CD4-positive, alpha-beta T cell treated with Interleukin-21 for 1 hour (primary cell): ENCODE measurements around the gene PC.

ENCODE experiments used
- DNase-seq: peaks from one replicate; pipeline ENCODE4 v3.0.0-alpha.2; 2020

Gene PC

GRCh38 chr11:66851698-66852465 is 106.3 kb downstream of the PC start:
- peak; percentile 25 for DNase-seq

GRCh38 chr11:66851239-66851596 is 107.0 kb downstream of the PC start:
- no peak for DNase-seq

GRCh38 chr11:66850588-66851238 is 107.5 kb downstream of the PC start:
- no peak for DNase-seq

- DNase-seq = no peak
These were observed 108.0 kb downstream of the PC start for GRCh38 chr11:66850235-66850587.

- DNase-seq = no peak
These were observed 108.5 kb downstream of the PC start for GRCh38 chr11:66849501-66850234.

GRCh38 chr11:66848671-66849500 is 109.3 kb downstream of the PC start:
- no peak for DNase-seq

GRCh38 chr11:66847461-66848232 is 110.5 kb downstream of the PC start:
- no peak for DNase-seq

GRCh38 chr11:66846671-66847091 is 111.5 kb downstream of the PC start:
- no peak for DNase-seq

- DNase-seq = no peak
These were observed 112.3 kb downstream of the PC start for GRCh38 chr11:66845876-66846212.

- DNase-seq = no peak
These were observed 112.9 kb downstream of the PC start for GRCh38 chr11:66845143-66845875.

GRCh38 chr11:66844496-66845142 is 113.6 kb downstream of the PC start:
- DNase-seq = no peak

- no peak for DNase-seq
These were observed 114.2 kb downstream of the PC start for GRCh38 chr11:66843776-66844495.

- DNase-seq = peak; percentile 92
These were observed 115.0 kb downstream of the PC start, which contains the start of gene RCE1 for GRCh38 chr11:66842896-66843775. TSS of gene RCE1 (plus strand) at chr11:66843441. CDS start at chr11:66843456, 15 bp downstream.

GRCh38 chr11:66842501-66842895 is 115.7 kb downstream of the PC start:
- DNase-seq = no peak

- no peak for DNase-seq
These were observed 116.3 kb downstream of the PC start for GRCh38 chr11:66841861-66842260.

- DNase-seq = no peak
These were observed 117.7 kb downstream of the PC start for GRCh38 chr11:66840317-66841091.

GRCh38 chr11:66835768-66836405 is 122.3 kb downstream of the PC start:
- DNase-seq = no peak

GRCh38 chr11:66834943-66835342 is 123.2 kb downstream of the PC start:
- DNase-seq = no peak
